DMS 273 treated with DMSO at 0.1 percent for 48 hours (cell line): ENCODE measurements around the gene CYP11A1.
A peak's percentile ranks its signal among the peaks of the same experiment; 100 is the strongest.

ENCODE experiments used
- DNase-seq: peaks from one replicate; lab custom pipeline; 2025; lab: John Stamatoyannopoulos, UW

CYP11A1 gene

GRCh38 chr15:74367296-74367854, at the start of gene CYP11A1:
Gene CYP11A1, minus strand, starts transcription at chr15:74367646. Its CDS starts 61 bp downstream, at chr15:74367585.
- no peak for DNase-seq

- no peak for DNase-seq
These were observed 49.8 kb upstream of the CYP11A1 start for GRCh38 chr15:74417225-74417624.

GRCh38 chr15:74415966-74416916, 48.8 kb upstream of the CYP11A1 start:
- DNase-seq: no peak

- DNase-seq: no peak
These were observed 47.3 kb upstream of the CYP11A1 start for GRCh38 chr15:74414603-74415338.

GRCh38 chr15:74414081-74414580, 46.7 kb upstream of the CYP11A1 start:
- no peak for DNase-seq

GRCh38 chr15:74413350-74414080, 46.1 kb upstream of the CYP11A1 start:
- no peak for DNase-seq

- DNase-seq: no peak
These were observed 44.7 kb upstream of the CYP11A1 start for GRCh38 chr15:74412159-74412558.

- no peak for DNase-seq
These were observed 44.2 kb upstream of the CYP11A1 start for GRCh38 chr15:74411686-74412085.

GRCh38 chr15:74410502-74410901, 43.1 kb upstream of the CYP11A1 start:
- no peak for DNase-seq

- DNase-seq: no peak
These were observed 41.8 kb upstream of the CYP11A1 start for GRCh38 chr15:74409225-74409624.

GRCh38 chr15:74408815-74409214, 41.4 kb upstream of the CYP11A1 start:
- no peak for DNase-seq

- no peak for DNase-seq
These were observed 40.9 kb upstream of the CYP11A1 start for GRCh38 chr15:74408385-74408784.

- DNase-seq: peak; percentile 40
These were observed 39.7 kb upstream of the CYP11A1 start for GRCh38 chr15:74406992-74407705.

- no peak for DNase-seq
These were observed 39.1 kb upstream of the CYP11A1 start for GRCh38 chr15:74406517-74406916.

- no peak for DNase-seq
These were observed 38.4 kb upstream of the CYP11A1 start for GRCh38 chr15:74405823-74406222.

- no peak for DNase-seq
These were observed 36.6 kb upstream of the CYP11A1 start for GRCh38 chr15:74403991-74404563.

GRCh38 chr15:74403588-74403919, 36.1 kb upstream of the CYP11A1 start:
- DNase-seq: no peak

GRCh38 chr15:74402873-74403587, 35.6 kb upstream of the CYP11A1 start:
- DNase-seq: no peak

- DNase-seq: no peak
These were observed 34.9 kb upstream of the CYP11A1 start for GRCh38 chr15:74402337-74402841.
